GM12874 (cell line): Measurements from ENCODE around the gene DNAJC21.

ENCODE experiments used
- TF ChIP-seq, protein P1 (sequence below): IDR thresholded peaks from 2 replicates; pipeline ENCODE4 v1.5.1; 2011; ENCODE audit warnings: low read depth, mild to moderate bottlenecking, control low read depth, low read length, moderate library complexity; ENCODE audit not compliant: insufficient read depth

DNAJC21 gene

DNA sequence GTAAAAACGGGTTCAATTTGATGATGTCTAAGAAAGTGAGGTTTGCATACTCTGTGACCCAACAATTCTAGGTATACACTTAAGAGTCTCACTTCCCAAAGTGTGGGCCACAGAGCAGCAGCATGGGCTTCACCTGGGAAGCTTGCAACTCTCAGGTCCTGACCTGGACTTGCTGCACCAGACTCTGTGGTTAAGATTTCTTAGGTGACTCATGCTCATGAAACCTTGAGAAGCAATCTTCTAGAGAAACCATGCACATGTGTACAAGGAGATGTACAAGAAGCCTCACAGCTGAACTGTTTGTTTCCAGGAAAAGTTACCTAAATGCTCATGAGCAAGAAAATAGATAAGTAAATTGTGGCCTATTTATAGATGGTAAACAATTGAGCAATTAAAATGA, 30.0 kb downstream of the DNAJC21 start:
- TF ChIP-seq, protein P1, sequence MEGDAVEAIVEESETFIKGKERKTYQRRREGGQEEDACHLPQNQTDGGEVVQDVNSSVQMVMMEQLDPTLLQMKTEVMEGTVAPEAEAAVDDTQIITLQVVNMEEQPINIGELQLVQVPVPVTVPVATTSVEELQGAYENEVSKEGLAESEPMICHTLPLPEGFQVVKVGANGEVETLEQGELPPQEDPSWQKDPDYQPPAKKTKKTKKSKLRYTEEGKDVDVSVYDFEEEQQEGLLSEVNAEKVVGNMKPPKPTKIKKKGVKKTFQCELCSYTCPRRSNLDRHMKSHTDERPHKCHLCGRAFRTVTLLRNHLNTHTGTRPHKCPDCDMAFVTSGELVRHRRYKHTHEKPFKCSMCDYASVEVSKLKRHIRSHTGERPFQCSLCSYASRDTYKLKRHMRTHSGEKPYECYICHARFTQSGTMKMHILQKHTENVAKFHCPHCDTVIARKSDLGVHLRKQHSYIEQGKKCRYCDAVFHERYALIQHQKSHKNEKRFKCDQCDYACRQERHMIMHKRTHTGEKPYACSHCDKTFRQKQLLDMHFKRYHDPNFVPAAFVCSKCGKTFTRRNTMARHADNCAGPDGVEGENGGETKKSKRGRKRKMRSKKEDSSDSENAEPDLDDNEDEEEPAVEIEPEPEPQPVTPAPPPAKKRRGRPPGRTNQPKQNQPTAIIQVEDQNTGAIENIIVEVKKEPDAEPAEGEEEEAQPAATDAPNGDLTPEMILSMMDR = no peak

DNA sequence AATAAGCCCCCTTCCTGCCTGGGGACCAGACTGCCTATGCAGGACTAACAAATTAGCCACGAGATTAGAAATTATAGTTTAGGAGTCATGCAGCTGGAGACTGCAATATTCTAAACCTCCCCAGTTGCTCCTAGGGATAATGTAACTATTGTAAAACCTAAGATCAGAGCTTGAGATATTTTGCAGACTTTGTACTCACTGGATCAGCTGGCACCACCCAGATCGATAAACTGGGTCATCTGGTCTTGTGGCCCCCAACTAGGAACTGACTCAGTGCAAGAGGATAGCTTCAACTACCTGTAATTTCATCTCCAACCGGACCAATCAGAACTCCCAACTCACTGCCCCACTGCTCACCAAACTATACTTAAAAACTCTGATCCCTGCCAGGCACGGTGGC, 38.2 kb downstream of the DNAJC21 start:
- TF ChIP-seq, protein P1 = no peak

DNA sequence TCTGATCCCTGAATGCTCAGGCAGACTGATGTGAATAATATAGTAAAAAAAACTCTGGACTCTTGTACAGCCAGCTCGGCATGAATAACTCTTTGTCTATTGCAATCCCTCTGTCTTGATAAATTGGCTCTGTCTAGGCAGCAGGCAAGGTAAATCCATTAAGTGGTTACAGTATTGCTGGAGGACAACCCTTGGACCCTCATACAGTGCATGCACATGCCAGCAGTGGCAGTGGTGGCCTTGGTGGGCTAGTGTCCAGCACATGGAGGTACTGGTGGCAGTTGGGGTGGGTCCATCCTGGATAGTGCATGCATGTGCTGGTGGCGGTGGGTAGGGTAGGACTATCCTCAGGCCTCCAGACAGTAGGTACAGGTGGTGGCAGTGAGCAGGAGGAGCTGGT, 38.9 kb downstream of the DNAJC21 start:
- TF ChIP-seq, protein P1 = no peak

DNA sequence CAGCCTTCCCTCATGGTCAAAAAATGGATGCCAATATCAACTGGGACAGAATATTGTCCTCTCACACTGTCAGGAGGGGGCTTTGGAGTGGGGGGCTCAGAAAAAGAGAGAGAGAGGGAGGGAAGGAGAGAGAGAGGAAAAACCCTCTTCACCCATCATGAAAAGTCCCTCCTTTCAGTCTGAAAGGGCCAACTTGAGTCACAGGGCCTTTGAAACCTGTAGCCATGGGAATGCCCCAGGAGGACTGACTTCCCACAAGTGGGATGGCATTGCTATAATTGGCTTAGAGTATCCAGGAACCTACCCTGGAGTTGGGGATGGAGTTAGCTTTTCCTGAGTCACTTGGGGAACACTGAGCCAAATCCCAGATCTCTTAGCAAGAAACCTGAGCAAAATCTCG, 41.2 kb downstream of the DNAJC21 start:
- TF ChIP-seq, protein P1 = no peak

DNA sequence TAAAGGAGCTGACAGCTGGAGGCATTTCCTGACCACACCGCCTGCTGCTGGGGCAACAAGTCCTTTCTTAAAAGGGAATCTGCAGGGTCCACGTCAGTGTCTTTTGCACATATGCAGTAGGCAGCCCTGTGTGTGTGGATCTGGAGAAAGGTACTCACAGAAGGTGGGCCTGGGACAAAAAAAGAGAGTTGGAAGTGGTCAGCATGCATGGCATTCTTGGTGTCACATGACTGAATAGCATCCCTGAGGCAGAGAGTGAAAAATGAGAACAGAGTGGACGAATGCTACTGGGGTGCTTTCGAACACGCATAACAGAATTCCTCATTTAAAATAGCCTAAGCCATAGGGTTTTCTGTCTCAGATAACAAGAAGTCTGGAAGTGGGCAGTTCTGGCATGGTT, 47.0 kb downstream of the DNAJC21 start:
- TF ChIP-seq, protein P1 = no peak

DNA sequence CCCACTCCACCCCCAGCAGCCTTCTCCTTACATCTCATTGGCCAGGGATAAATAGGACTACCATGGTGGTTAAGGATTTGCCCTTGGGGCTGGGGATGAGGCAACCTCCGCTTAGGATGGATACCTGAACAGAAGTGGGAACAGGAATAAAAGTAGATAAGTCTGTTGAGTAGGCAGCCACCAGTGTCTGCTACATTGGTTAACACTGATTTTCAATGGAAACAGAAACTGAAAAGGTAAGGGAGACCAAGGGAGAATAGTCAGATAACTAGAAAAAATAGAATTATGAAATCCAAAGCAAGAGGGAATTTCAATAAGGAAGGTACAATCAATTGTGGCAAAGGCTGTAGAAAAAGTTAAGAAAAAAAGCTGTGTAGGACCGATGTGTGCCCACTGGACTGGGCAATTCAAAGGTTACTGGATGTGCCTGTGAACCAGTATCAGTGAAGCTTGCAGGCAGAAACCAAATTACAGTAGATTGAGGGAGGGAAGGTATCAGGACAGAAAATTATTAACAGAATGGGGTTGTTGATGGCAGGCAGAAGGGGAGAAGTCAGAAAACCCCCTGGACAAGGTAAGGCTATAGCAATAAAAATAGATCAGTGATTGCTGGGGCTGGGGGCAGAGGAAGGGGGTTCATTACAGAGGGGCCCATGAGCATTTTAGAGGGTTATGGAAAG, 48.7 kb downstream of the DNAJC21 start:
- TF ChIP-seq, protein P1 = no peak

DNA sequence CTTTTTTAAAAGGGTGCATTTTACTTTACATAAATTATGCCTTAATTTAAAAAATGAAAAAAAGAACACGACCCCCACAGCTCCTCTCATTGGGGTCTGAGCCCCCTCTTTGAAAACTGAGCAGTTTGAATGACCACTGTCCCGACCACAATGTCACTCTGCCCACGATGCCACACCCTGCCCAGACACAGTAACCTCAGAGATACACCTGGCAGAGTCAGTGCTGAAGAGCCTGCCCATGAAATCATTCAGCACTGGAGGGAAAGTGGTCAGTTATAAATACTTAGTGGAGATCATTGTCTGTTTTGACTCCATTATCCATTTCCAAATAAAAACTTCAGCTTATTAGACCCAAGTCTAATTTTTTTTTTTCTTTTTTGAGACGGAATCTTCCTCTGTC, 49.3 kb downstream of the DNAJC21 start:
- TF ChIP-seq, protein P1 = no peak
